ENCODE results near the gene TMEM270. TPM values are rescaled to one million over a fixed set of nuclear protein-coding genes. Genes with fewer than 3 reads are reported as not detected.

TMEM270 gene
- total RNA-seq, 1 donor from 2014 or later: not detected

DNA sequence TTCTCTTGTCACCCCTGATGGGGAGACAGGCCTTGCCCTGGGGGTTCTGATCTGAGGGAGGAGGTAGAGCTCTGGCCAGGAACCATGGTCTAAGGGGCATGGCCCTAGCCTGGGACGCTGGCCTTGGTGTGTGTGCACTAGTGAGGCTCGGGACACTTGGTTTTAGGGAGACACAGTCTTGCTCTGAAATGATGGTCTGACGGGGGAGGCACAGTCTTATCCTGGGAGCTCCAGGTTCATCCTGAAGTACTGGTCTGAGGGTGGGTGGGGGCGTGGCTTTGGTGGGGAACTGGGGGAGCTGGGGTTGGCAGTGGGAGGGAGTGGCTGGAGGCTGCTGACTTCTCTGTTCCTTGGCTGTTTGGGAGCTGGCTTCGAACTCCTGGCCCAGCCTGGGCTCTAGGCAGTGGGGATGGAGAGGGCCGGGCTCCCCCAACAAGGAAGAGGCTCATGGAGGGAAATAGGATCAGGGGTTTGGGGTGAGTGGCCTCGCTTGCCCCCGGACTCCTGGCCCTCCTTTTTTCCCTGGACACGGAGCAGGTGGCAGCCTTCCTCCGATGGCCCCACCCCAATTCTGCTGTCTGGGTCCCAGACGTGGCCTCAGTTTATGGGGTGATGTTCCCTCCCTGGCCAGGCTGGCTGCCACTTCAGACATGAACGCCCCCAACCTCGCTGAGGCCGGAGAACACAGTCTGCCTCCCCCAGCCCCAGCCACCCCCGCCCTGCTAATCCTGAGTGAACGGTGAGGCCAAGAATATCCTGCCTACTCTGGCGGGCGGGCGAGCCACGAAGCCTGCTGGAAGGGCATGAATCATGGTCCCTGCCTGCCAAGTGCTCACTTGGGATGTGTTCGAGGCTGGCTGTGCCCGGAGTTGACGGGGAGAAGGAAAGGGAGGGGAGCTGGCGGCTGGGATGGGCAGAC is 43.5 kb downstream of the TMEM270 start:
- DNase-seq (ENCODE audit: low read depth in 2 of 2): no peak

DNA sequence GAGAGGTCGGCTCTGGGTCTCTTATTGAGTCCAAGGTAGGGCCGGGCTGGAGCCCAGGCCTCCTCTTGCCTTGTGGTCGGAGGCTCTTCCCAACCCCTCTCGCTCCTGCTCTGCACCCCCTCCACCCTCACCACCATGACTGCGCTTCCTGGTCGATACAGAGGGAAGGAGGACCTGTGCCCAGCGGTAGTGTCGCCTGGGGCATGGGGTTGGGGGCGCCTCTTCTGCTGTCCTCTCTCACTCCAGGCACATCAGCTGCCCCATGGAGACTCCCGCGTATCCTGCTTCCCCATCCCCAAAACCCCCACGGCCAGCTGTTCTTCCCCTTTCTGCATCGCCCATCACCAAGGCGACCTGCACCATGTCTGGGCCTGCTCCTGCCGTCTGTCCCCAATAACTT is 44.4 kb downstream of the TMEM270 start:
- no peak for DNase-seq (ENCODE audit: low read depth in 2 of 2)

DNA sequence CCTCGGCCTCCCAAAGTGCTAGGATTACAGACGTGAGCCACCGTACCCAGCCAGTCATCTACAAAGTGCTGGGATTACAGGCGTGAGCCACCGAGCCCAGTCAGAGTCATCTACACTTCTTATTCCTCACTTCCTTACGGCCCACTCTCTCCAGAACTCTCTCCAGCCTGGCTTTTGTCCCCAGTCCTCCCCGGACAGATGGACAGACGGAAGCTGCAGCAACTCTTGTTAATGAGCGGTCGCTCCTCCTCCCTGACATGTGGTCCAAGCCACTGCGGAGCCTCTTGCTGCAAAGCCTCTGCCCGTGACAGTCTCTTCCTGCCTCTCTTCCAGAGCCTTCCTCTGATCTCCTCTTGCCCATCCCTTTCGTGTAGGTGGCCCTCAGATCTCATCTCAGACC is 45.9 kb downstream of the TMEM270 start:
- no peak for DNase-seq (ENCODE audit: low read depth in 2 of 2)

DNA sequence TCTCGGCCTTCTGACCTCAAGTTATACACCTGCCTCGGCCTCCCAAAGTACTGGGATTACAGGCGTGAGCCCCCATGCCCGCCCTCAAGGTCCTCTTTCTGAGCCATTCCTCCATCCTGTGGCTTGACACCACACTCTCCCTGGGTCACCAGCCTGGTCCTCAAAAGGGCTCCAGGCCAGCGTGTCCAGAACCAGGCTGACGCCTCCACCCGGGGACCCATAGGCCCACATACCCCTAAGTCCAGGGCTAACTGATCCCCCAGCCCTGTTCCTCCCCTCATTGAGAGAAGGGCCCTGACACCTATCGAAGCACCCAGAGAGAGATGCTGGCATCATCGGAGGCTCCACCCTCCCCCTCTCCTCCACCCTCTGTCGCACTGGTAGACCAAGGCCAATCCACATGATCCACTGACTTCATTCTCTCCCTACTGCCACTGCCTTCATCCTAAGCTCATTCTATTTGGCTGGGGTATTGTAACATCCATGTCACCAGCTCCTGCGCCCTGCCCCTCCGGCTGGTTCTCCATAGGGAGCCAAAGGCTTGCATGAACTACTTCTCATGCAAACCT is 46.7 kb downstream of the TMEM270 start:
- DNase-seq (ENCODE audit: low read depth in 2 of 2): no peak

DNA sequence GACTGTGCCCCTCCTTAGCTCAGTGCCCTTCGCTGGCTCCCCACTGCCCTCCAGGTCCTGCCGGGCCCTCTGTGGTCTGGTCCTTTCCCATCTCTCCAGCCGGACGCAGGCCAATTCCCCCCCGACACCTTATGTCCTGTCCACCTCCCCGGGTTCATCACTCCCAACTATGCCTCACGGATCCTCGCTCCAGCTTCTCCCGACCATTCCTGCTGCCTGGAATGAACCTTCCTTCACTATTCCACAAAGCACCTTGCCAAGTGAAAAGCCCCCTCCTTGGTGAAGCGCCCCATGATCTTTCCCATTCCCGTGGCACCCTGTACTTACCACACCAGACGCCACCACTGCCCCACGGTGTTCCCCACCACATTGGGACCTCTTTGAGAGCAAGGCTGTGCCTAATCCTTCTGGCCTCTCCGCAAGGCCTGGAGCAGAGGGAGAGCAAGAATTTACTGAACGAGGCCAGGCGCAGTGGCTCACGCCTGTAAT is 47.2 kb downstream of the TMEM270 start:
- DNase-seq (ENCODE audit: low read depth in 2 of 2): no peak

DNA sequence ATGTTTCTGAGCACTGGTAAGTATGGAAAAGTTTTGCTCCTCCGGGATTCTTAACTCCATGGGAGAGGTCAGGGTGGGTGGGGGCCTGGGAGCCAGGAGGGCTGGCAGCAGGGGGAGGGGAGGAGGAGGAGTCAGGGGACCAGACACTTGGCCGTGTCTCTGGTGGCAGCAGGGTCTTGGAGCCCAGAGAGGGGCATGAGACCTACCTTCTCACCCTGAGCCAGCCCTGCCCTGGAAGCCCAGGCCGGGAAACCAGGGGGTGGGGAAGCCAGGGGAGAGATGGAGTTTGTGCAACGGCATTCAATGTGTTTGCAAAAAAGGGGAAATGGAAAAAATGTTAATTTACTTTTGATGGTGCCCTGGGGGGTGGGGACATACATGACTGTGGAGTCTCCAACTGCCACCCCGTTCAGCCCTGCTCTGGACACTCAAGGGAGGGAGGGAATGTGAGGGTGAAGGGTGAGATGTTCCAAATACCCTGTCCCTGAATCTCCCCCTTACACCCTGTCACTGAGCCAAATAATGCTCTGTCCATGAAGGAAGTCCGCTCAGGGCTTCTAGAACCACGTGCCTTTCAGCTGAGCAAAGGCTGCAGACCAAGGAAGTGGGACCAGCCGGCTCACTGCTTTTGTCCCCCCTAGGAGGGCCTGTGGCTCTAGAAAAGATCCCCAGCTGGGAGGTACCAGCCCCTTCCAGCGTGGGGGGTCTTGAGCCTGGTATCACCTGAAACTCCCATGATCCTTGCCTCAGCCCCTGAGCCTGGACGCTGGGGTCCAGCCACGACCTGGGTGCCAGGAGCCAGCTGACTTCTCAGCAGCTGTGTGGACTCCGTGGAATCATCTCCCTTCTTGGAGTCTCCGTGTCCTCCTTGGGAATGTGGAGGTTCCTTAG is 48.3 kb downstream of the TMEM270 start:
- DNase-seq (ENCODE audit: low read depth in 2 of 2): no peak

DNA sequence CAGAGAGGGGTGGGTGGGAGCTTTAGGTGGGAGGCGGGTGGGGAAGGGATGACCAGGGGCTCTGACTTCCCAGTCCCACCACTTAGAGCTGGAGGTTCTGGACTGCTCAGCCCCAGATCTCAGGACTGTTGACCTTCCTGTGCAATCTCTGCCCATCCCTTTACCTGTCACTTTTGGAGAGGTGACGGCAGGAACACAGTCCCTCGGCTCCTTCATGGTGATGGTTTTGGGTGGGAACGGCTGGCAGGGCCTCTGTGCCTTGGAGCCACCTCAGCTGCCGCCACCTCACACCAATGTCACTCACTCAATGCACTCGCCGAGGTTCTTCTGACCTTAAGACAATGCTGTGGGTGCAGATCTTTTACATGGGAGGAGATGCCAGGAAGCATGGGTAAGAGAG is 49.0 kb downstream of the TMEM270 start:
- DNase-seq (ENCODE audit: low read depth in 2 of 2): no peak

DNA sequence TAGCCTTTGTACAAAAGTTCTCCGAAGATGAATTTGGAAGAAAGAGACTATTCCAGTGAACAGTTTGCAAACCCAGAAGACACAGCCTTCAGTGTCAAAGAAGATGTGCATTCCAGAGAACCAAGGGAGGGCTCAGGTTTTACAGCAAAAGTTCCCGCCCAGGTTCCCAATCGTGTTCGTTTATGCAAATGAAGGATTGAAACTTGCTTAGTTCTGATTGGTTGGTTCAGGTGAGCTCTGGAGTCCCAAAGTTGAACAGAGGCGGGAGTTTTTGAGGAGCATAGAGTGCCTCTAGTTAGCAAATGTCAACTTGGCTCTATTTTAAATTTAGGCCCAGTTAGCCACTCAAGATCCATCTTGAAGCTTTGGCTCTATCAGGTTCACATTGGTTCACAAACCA is 51.3 kb downstream of the TMEM270 start:
- no peak for DNase-seq (ENCODE audit: low read depth in 2 of 2)

Other genes starting within 250 kb of the TMEM270 start
- gene MLXIPL, start 236.6 kb upstream of the TMEM270 start, total RNA-seq: not detected in 2 replicates
- gene VPS37D, start 193.3 kb upstream of the TMEM270 start, total RNA-seq: 2.6 and 2.8 TPM in 2 replicates
- 1.7 and 2.4 TPM in 2 replicates for gene DNAJC30, start 177.7 kb upstream of the TMEM270 start, total RNA-seq
- 30.6 and 31.2 TPM in 2 replicates for gene BUD23, start 177.6 kb upstream of the TMEM270 start, total RNA-seq
- 4.0 and 7.2 TPM in 2 replicates for gene STX1A, start 141.5 kb upstream of the TMEM270 start, total RNA-seq
- 5.2 and 7.2 TPM in 2 replicates for gene ABHD11, start 122.4 kb upstream of the TMEM270 start, total RNA-seq
- gene CLDN3, start 90.9 kb upstream of the TMEM270 start, total RNA-seq: 0.44 and 0.60 TPM in 2 replicates
- gene CLDN4, start 30.2 kb upstream of the TMEM270 start, total RNA-seq: under 0.01 TPM in 1 of 2 replicates, not detected in the other
- gene METTL27, start 18.6 kb upstream of the TMEM270 start, total RNA-seq: 0.99 and 4.1 TPM in 2 replicates
- 4.6 and 15.5 TPM in 2 replicates for gene ELN, start 167.0 kb downstream of the TMEM270 start, total RNA-seq
- 12.9 and 13.7 TPM in 2 replicates for gene LIMK1, start 222.6 kb downstream of the TMEM270 start, total RNA-seq